HepG2 (cell line): ENCODE results near the gene TXNDC2. TPM values are rescaled to one million over a fixed set of nuclear protein-coding genes. Genes with fewer than 3 reads are reported as not detected.
A peak's percentile ranks its signal among the peaks of the same experiment; 100 is the strongest.

ENCODE experiments used
- ARNT2 ChIP-seq: sonication (generic); formaldehyde crosslinking; IDR thresholded peaks from 2 replicates; pipeline ENCODE4 v1.8.0; 2022; ENCODE audit warnings: mild to moderate bottlenecking, low read depth, missing genetic modification reagents, moderate library complexity
- ATRX ChIP-seq: sonication (generic); formaldehyde crosslinking; IDR thresholded peaks from 2 replicates; pipeline ENCODE4 v1.4.0; 2020; ENCODE audit warnings: missing genetic modification reagents, borderline replicate concordance
- CSRNP1 ChIP-seq: sonication (generic); formaldehyde crosslinking; IDR thresholded peaks from 2 replicates; pipeline ENCODE4 v1.8.1; 2023; ENCODE audit warnings: mild to moderate bottlenecking, missing genetic modification reagents
- FOSL2 ChIP-seq: sonication (generic); formaldehyde crosslinking; IDR thresholded peaks from 2 replicates; pipeline ENCODE4 v1.4.0; 2020; ENCODE audit warnings: missing genetic modification reagents
- HNF1A ChIP-seq, 2 experiments: sonication (generic) in 1 of 2; formaldehyde crosslinking in 1 of 2; IDR thresholded peaks; 2 replicates each; pipeline versions ENCODE4 v1.4.0 to v1.6.1; 2016 to 2020; ENCODE audit warnings: borderline replicate concordance in 1 of 2, low read depth in 1 of 2, mild to moderate bottlenecking in 1 of 2, missing genetic modification reagents in 1 of 2
- HNF4G ChIP-seq, 2 experiments: sonication (generic) in 1 of 2; formaldehyde crosslinking in 1 of 2; IDR thresholded peaks; 2 replicates each; pipeline versions ENCODE4 v1.4.0 to v1.6.1; 2011 to 2020; ENCODE audit warnings: borderline replicate concordance in 2 of 2, low read depth in 2 of 2, mild to moderate bottlenecking in 2 of 2, low read length in 1 of 2, missing genetic modification reagents in 1 of 2, moderate library complexity in 1 of 2
- NR3C1 ChIP-seq: sonication (generic); formaldehyde crosslinking; IDR thresholded peaks from 2 replicates; pipeline ENCODE4 v1.4.0; 2020; ENCODE audit warnings: missing genetic modification reagents
- SAFB2 ChIP-seq: sonication (generic); formaldehyde crosslinking; IDR thresholded peaks from 2 replicates; pipeline ENCODE4 v1.5.1; 2020; ENCODE audit warnings: missing genetic modification reagents, low read depth, mild to moderate bottlenecking, borderline replicate concordance
- SNAPC4 ChIP-seq: sonication (generic); formaldehyde crosslinking; IDR thresholded peaks from 2 replicates; pipeline ENCODE4 v1.4.0; 2020; ENCODE audit warnings: mild to moderate bottlenecking, missing genetic modification reagents
- SRF ChIP-seq: IDR thresholded peaks from 2 replicates; pipeline ENCODE4 v1.6.1; 2011; ENCODE audit warnings: mild to moderate bottlenecking, low read depth, low read length, moderate library complexity
- SRSF9 ChIP-seq: fragments of 200-400 bp; formaldehyde crosslinking; IDR thresholded peaks from 2 replicates; pipeline ENCODE4 v1.6.1; 2018; ENCODE audit warnings: borderline replicate concordance, mild to moderate bottlenecking, low read depth, low read length; ENCODE audit not compliant: insufficient read depth, poor library complexity, severe bottlenecking
- SUZ12 ChIP-seq: fragments of 150-350 bp; IDR thresholded peaks from 2 replicates; pipeline ENCODE4 v1.6.1; 2014; ENCODE audit warnings: low read depth, low read length
- SYNCRIP ChIP-seq: fragments of 200-400 bp; formaldehyde crosslinking; IDR thresholded peaks from 2 replicates; pipeline ENCODE4 v1.6.1; 2018; ENCODE audit warnings: mild to moderate bottlenecking, low read depth, low read length; ENCODE audit not compliant: insufficient read depth
- ZNF337 ChIP-seq: sonication (generic); formaldehyde crosslinking; IDR thresholded peaks from 2 replicates; pipeline ENCODE4 v1.5.1; 2020; ENCODE audit warnings: missing genetic modification reagents, low read depth, mild to moderate bottlenecking, borderline replicate concordance
- ZNF563 ChIP-seq: sonication (generic); formaldehyde crosslinking; IDR thresholded peaks from 2 replicates; pipeline ENCODE4 v1.8.0; 2022; ENCODE audit warnings: mild to moderate bottlenecking, moderate library complexity, missing genetic modification reagents
- ZNF83 ChIP-seq: sonication (generic); formaldehyde crosslinking; IDR thresholded peaks from 2 replicates; pipeline ENCODE4 v1.4.0; 2020; ENCODE audit warnings: missing genetic modification reagents, mild to moderate bottlenecking, borderline replicate concordance
- polyA plus RNA-seq, 8 experiments: library from polyadenylated mRNA; depleted of rRNA in 3 of 8; stranded (reverse) in 7 of 8; unstranded in 1 of 8; fragments of >200 nt; fragmentation: Illumina TruSeq in 4 of 8; extraction: Trizol in 4 of 8; gene quantifications; 2 replicates each; pipeline versions ENCODE4 v1.2.1 to v1.2.3, GENCODE V29; 2011 to 2016; ENCODE audit warnings: low read depth in 4 of 8, missing spikeins in 1 of 8, mixed read lengths in 1 of 8; ENCODE audit not compliant: insufficient read depth in 1 of 8
- total RNA-seq, 5 experiments: library from RNA; depleted of rRNA; stranded (reverse); fragments of >200 nt; fragmentation: Illumina TruSeq; extraction: Trizol; gene quantifications; 2 replicates each; pipeline ENCODE4 v1.2.3, GENCODE V29; 2016; ENCODE audit warnings: low read depth in 1 of 5

TXNDC2 gene
- total and polyA plus RNA-seq, 2 of the 13 experiments (the other 11 are each of a cell fraction or from before 2014, with no cell fraction given) = not detected

- TF ChIP-seq HNF1A (IDR thresholded peaks at IDR 0.05; ENCODE audit: low read depth) (no peak), HNF1A (CRISPR knock-in tag; IDR thresholded peaks at IDR 0.05; ENCODE audit: borderline replicate concordance) (peak; percentile 25; the same call in 1 of the 2 replicates), SYNCRIP (no peak), ZNF563 (CRISPR knock-in tag) (peak; percentile 30), ZNF337 (CRISPR knock-in tag) (no peak), SUZ12 (peak; percentile 88), ATRX (CRISPR knock-in tag) (no peak), FOSL2 (no peak; the same call in none of the 2 replicates), HNF4G (IDR thresholded peaks at IDR 0.05; ENCODE audit: borderline replicate concordance, low read depth, low read length) (no peak), HNF4G (CRISPR knock-in tag; IDR thresholded peaks at IDR 0.05; ENCODE audit: borderline replicate concordance, low read depth) (no peak; the same call in 1 of the 2 replicates), SAFB2 (CRISPR knock-in tag) (peak; percentile 25; the same call in 1 of the 2 replicates), SRF (no peak), CSRNP1 (CRISPR knock-in tag) (peak; percentile 81; the same call in 1 of the 2 replicates), SRSF9 (no peak), ARNT2 (CRISPR knock-in tag) (0 out of 2 replicates have a peak, but pooled peaks have one; percentile 40), SNAPC4 (CRISPR knock-in tag) (no peak), ZNF83 (CRISPR knock-in tag) (no peak), NR3C1 (CRISPR knock-in tag) (no peak)
Observed at GRCh38 chr18:9913526-9914333, 28.0 kb downstream of the TXNDC2 start, which contains the start of gene VAPA (continued).
